H9 (cell line): ENCODE data around the gene SCYGR8. TPM values are rescaled to one million over a fixed set of nuclear protein-coding genes. Genes with fewer than 3 reads are reported as not detected.

Experiments used
- DNase-seq: peaks from one replicate; pipeline ENCODE4 v3.0.0-alpha.2; 2017
- H2AFZ ChIP-seq: one replicate; pipeline ENCODE4 v1.6.1; 2013; ENCODE audit warnings: mild to moderate bottlenecking, low read length, control low read depth, moderate library complexity
- H2AK5ac ChIP-seq: 2 replicates; pipeline ENCODE4 v1.6.1; 2013; ENCODE audit warnings: low read length, control low read depth, mixed read lengths; ENCODE audit not compliant: insufficient read length
- H2BK120ac ChIP-seq: one replicate; pipeline ENCODE4 v1.6.1; 2013; ENCODE audit warnings: low read depth, mild to moderate bottlenecking, low read length, control low read depth, inconsistent platforms; ENCODE audit not compliant: poor library complexity, severe bottlenecking
- H2BK12ac ChIP-seq: 2 replicates; pipeline ENCODE4 v1.6.1; 2013; ENCODE audit warnings: low read length, control low read depth, mixed read lengths, low read depth; ENCODE audit not compliant: insufficient read length
- H2BK15ac ChIP-seq: 2 replicates; pipeline ENCODE4 v1.6.1; 2013; ENCODE audit warnings: low read depth, low read length, control low read depth
- H2BK20ac ChIP-seq: one replicate; pipeline ENCODE4 v1.6.1; 2013; ENCODE audit warnings: low read depth, mild to moderate bottlenecking, low read length, control low read depth, inconsistent platforms; ENCODE audit not compliant: poor library complexity, severe bottlenecking
- H2BK5ac ChIP-seq: 2 replicates; pipeline ENCODE4 v1.6.1; 2013; ENCODE audit warnings: low read length, control low read depth, mixed read lengths; ENCODE audit not compliant: insufficient read length
- H3K14ac ChIP-seq: 2 replicates; pipeline ENCODE4 v1.6.1; 2013; ENCODE audit warnings: low read length, control low read depth; ENCODE audit not compliant: insufficient read depth
- H3K18ac ChIP-seq: 2 replicates; pipeline ENCODE4 v1.6.1; 2013; ENCODE audit warnings: low read depth, mild to moderate bottlenecking, mixed read lengths, low read length, control low read depth; ENCODE audit not compliant: insufficient read length
- H3K23ac ChIP-seq: 2 replicates; pipeline ENCODE4 v1.6.1; 2013; ENCODE audit warnings: low read length, control low read depth, mixed read lengths, low read depth; ENCODE audit not compliant: insufficient read length
- H3K23me2 ChIP-seq: 2 replicates; pipeline ENCODE4 v1.6.1; 2013; ENCODE audit warnings: low read depth, mild to moderate bottlenecking, mixed read lengths, low read length, control low read depth; ENCODE audit not compliant: insufficient read length, poor library complexity, severe bottlenecking
- H3K27ac ChIP-seq: 2 replicates; pipeline ENCODE4 v1.5.1; 2013; ENCODE audit warnings: low read length, control low read depth, mixed read lengths, low read depth; ENCODE audit not compliant: insufficient read length
- H3K27me3 ChIP-seq: 2 replicates; pipeline ENCODE4 v1.6.1; 2013; ENCODE audit warnings: low read length, control low read depth, inconsistent platforms; ENCODE audit not compliant: insufficient read depth
- H3K4ac ChIP-seq: 2 replicates; pipeline ENCODE4 v1.6.1; 2013; ENCODE audit warnings: low read depth, mild to moderate bottlenecking, control low read depth, inconsistent platforms, low read length, moderate library complexity
- H3K4me1 ChIP-seq: 2 replicates; pipeline ENCODE4 v1.6.1; 2013; ENCODE audit warnings: low read length, control low read depth, inconsistent platforms; ENCODE audit not compliant: insufficient read depth
- H3K4me2 ChIP-seq: 2 replicates; pipeline ENCODE4 v1.6.1; 2013; ENCODE audit warnings: low read length, control low read depth, mixed read lengths; ENCODE audit not compliant: insufficient read length, insufficient read depth
- H3K56ac ChIP-seq: 2 replicates; pipeline ENCODE4 v1.6.1; 2013; ENCODE audit warnings: low read depth, mild to moderate bottlenecking, mixed read lengths, low read length, control low read depth; ENCODE audit not compliant: insufficient read length
- H3K79me1 ChIP-seq: 2 replicates; pipeline ENCODE4 v1.6.1; 2013; ENCODE audit warnings: low read depth, mild to moderate bottlenecking, moderate library complexity, low read length, control low read depth, inconsistent platforms; ENCODE audit not compliant: insufficient read depth, poor library complexity, severe bottlenecking
- H3K79me2 ChIP-seq: 2 replicates; pipeline ENCODE4 v1.6.1; 2013; ENCODE audit warnings: low read length, control low read depth, inconsistent platforms; ENCODE audit not compliant: insufficient read depth
- H3K9ac ChIP-seq: 2 replicates; pipeline ENCODE4 v1.6.1; 2013; ENCODE audit warnings: low read length, control low read depth, mixed read lengths; ENCODE audit not compliant: insufficient read length; ENCODE audit errors: extremely low read depth
- H3K9me3 ChIP-seq: one replicate; pipeline ENCODE4 v1.6.1; 2013; ENCODE audit warnings: low read depth, low read length, inconsistent platforms; ENCODE audit not compliant: control insufficient read depth
- H3T11ph ChIP-seq: one replicate; pipeline ENCODE4 v1.6.1; 2013; ENCODE audit warnings: mild to moderate bottlenecking, low read length, control low read depth, inconsistent platforms
- H4K20me1 ChIP-seq: one replicate; pipeline ENCODE4 v1.6.1; 2013; ENCODE audit not compliant: control insufficient read depth, insufficient read length, insufficient read depth
- H4K5ac ChIP-seq: 2 replicates; pipeline ENCODE4 v1.6.1; 2013; ENCODE audit warnings: low read depth, mild to moderate bottlenecking, mixed read lengths, low read length, control low read depth; ENCODE audit not compliant: insufficient read length
- H4K8ac ChIP-seq: replicated peaks from 2 replicates; pipeline ENCODE4 v1.6.1; 2013; ENCODE audit warnings: low read length, control low read depth, mixed read lengths, low read depth; ENCODE audit not compliant: insufficient read length
- H4K91ac ChIP-seq: 2 replicates; pipeline ENCODE4 v1.6.1; 2013; ENCODE audit warnings: low read depth, mild to moderate bottlenecking, moderate library complexity, mixed read lengths, low read length, control low read depth; ENCODE audit not compliant: insufficient read length
- H3K27ac Mint-ChIP-seq, 3 experiments: 2 replicates in 2 of 3; 3 replicates in 1 of 3; pipeline ENCODE4 v1.8.0; 2020 to 2021; ENCODE audit warnings: mixed read lengths in 3 of 3, mild to moderate bottlenecking in 1 of 3, moderate library complexity in 1 of 3
- H3K27me3 Mint-ChIP-seq: 2 replicates; pipeline ENCODE4 v1.8.0; 2021; ENCODE audit warnings: low read depth, mild to moderate bottlenecking, moderate library complexity, mixed read lengths
- H3K36me3 Mint-ChIP-seq, 3 experiments: 2 replicates in 2 of 3; 3 replicates in 1 of 3; pipeline ENCODE4 v1.8.0; 2020 to 2021; ENCODE audit warnings: low read depth in 3 of 3, mixed read lengths in 3 of 3; ENCODE audit not compliant: insufficient read depth in 1 of 3
- H3K4me1 Mint-ChIP-seq, 2 experiments: 2 replicates each; pipeline ENCODE4 v1.8.0; 2020; ENCODE audit warnings: mixed read lengths in 2 of 2
- H3K4me3 Mint-ChIP-seq, 2 experiments: 2 replicates in 1 of 2; 3 replicates in 1 of 2; pipeline ENCODE4 v1.8.0; 2020 to 2021; ENCODE audit warnings: mild to moderate bottlenecking in 2 of 2, mixed read lengths in 2 of 2, moderate library complexity in 1 of 2
- H3K9me3 Mint-ChIP-seq, 2 experiments: 2 replicates in 1 of 2; 3 replicates in 1 of 2; pipeline ENCODE4 v1.8.0; 2020; ENCODE audit warnings: mild to moderate bottlenecking in 2 of 2, mixed read lengths in 2 of 2, moderate library complexity in 1 of 2
- CTCF ChIP-seq: fragments of 200-600 bp; sonication (generic); conservative IDR thresholded peaks from 3 replicates; pipeline ENCODE4 v1.8.0; 2021; ENCODE audit warnings: antibody characterized with exemption, mild to moderate bottlenecking
- WGBS: extraction: QIAGEN DNeasy Blood & Tissue Kit; methylation state at CpG from one replicate; pipeline ENCODE4 v1.1.7; 2013; ENCODE audit warnings: missing lambda C conversion rate, low lambda C conversion rate, mixed read lengths; ENCODE audit not compliant: insufficient read length; ENCODE audit errors: extremely low coverage; 5-methylcytosine and 5-hydroxymethylcytosine counted together
- total RNA-seq: library from RNA; stranded (reverse); gene quantifications from 2 replicates; pipeline ENCODE4 v1.2.1, GENCODE V29; 2021

The SCYGR8 gene
- total RNA-seq, 1 experiment from 2014 or later: not detected

DNA sequence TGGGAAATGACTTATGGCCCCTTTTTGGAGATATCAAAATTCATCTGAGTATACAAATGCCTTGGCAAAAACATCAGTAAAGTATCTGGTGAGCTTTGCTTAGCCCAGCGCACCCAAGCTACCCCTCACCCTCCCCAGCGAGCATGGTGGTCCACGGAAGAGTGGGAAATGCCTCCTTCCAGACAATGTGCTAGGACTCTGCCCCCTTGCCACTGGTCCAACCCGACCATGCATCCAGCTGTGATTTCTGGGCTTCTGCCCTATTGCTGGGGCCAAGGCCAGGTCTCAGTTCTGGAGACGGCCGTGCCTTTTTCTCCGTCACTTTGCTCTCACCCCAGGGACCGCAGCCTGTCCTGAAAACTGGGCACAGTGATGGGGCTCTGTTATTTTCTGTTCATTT is 36.1 kb downstream of the SCYGR8 start:
- Histone ChIP-seq H2BK15ac (no peak overlapping the region), H3K4me1 (no peaks in the 10 kb centered on the region), H4K91ac (no peak overlapping the region), H2BK5ac (no peak overlapping the region), H2AK5ac (no peak overlapping the region), H4K8ac (no peak overlapping the region), H4K20me1 (no peaks in the 10 kb centered on the region), H4K5ac (no peak overlapping the region), H3K18ac (no peak overlapping the region), H3T11ph (no peak overlapping the region), H3K14ac (no peak overlapping the region), H3K27ac (no peak overlapping the region), H2BK12ac (no peak overlapping the region), H3K27me3 (no peaks in the 10 kb centered on the region), H2AFZ (no peak overlapping the region), H3K79me2 (no peaks in the 10 kb centered on the region), H3K4me2 (no peak overlapping the region), H3K9me3 (no peaks in the 10 kb centered on the region), H3K23me2 (no peaks in the 10 kb centered on the region), H3K56ac (no peak overlapping the region), H3K79me1 (no peaks in the 10 kb centered on the region), H3K9ac (no peak overlapping the region), H3K4ac (no peak overlapping the region), H2BK20ac (no peak overlapping the region), H2BK120ac (no peak overlapping the region), H3K23ac (no peak overlapping the region)
- WGBS: no CpG with 5 or more reads among the region's 8 CpGs
- DNase-seq: no peak
- Mint-ChIP-seq H3K9me3 (no peaks in the 10 kb centered on the region; a peak in 1 of 5 replicates), H3K4me3 (no peak overlapping the region), H3K27me3 (no peaks in the 10 kb centered on the region), H3K27ac (peak overlapping the region in 1 of 3 experiments; percentile 68; a peak in 1 of 7 replicates), H3K36me3 (no peaks in the 10 kb centered on the region; a peak in 1 of 7 replicates), H3K4me1 (0 out of 4 replicates have a peak, but pooled peaks cover 0 to 2% of the 10 kb centered on the region in 2 experiments)
- TF ChIP-seq CTCF: no peak
